CD1c-positive myeloid dendritic cell (primary cell): ENCODE measurements around the gene CCDC85B.

ENCODE experiments used
- DNase-seq: peaks from one replicate; pipeline ENCODE4 v3.0.0-alpha.2; 2016; ENCODE audit errors: extremely low spot score

The CCDC85B gene

DNA sequence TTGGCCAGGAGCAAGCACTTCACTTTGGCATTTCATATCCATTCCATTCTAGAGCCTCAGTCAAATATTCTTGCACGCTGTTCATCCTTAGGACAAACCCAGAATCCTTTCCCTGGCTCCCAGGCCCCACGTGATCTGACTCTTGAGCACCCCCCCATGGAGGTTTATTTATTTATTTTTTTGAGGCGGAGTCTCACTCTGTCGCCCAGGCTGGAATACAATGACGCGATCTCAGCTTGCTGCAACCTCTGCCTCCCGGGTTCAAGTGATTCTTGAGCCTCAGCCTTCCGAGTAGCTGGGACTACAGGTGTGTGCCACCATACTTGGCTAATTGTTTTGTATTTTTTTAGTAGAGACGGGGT lies 42.1 kb downstream of the CCDC85B start:
- peak; percentile 30 for DNase-seq

DNA sequence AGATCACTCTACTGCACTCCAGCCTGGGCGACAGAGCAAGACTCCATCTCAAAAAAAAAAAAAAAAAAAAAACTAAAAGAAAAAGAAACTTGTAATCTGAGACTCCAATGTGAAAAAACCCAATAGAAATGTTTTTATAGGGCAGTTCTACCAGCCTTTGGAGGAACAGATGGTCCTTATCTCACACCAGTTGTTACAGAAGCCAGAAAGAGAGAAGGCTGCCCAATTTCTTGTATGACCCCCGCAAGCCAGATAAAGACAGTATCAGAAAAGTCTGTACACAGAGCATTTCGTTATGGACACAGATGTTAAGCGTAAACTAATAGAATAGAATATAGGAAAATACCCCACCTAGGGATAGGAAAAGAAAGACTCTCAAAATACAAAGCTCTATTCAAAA lies 43.5 kb downstream of the CCDC85B start:
- no peak for DNase-seq

DNA sequence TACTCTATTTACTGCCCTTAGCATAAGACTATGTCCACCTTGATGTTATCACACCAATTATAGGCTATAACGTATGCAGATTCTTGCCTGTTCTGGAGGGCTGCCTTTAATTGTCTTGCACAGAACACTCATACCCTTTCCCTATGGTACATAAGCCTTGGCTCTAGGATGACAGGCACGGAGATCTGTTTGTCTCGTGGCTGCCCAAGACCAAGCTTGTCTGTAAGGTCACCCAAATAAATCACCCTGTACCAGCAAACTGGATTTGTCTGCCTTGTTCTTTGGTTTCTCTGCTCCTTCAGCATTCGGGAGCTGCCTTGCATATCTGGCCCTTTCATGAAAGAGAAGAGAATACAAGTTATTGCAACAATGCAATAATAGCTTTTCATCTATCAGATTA lies 47.3 kb downstream of the CCDC85B start:
- no peak for DNase-seq
